Measurements from ENCODE around the gene BCL2L12.

The BCL2L12 gene

GRCh38 chr19:49636233-49636932, 29.4 kb upstream of the BCL2L12 start:
- ChIA-PET POLR2A (no interaction called here), CTCF (interaction anchor here (0.6 kb wide), 1 partner anchor 40 kb away, joined by 3 read pairs; no protein-coding TSS in a partner anchor)
- no peak for DNase-seq (ENCODE audit: extremely low spot score)

GRCh38 chr19:49637821-49638738, 27.7 kb upstream of the BCL2L12 start:
- no peak for DNase-seq (ENCODE audit: extremely low spot score)

More at GRCh38 chr19:49636233-49636932, 29.4 kb upstream of the BCL2L12 start:
- TF ChIP-seq HDGF (IDR thresholded peaks at IDR 0.05; ENCODE audit: borderline replicate concordance): no peak
- TF ChIP-seq ZNF384 (IDR thresholded peaks at IDR 0.05): no peak

GRCh38 chr19:49639401-49640112, 26.2 kb upstream of the BCL2L12 start:
- TF ChIP-seq TARDBP (IDR thresholded peaks at IDR 0.05) (no peak), L3MBTL2 (conservative IDR thresholded peaks at IDR 0.05) (no peak), NFRKB (IDR thresholded peaks at IDR 0.05) (no peak), PKNOX1 (IDR thresholded peaks at IDR 0.05) (no peak), FOXM1 (IDR thresholded peaks at IDR 0.05; ENCODE audit: borderline replicate concordance) (no peak), ELF4 (IDR thresholded peaks at IDR 0.05) (no peak), HDGF (IDR thresholded peaks at IDR 0.05; ENCODE audit: borderline replicate concordance) (no peak), BHLHE40 (IDR thresholded peaks at IDR 0.05; ENCODE audit: borderline replicate concordance) (no peak), ZNF384 (IDR thresholded peaks at IDR 0.05) (no peak), FOXA1 (IDR thresholded peaks at IDR 0.05) (no peak), ARNT (IDR thresholded peaks at IDR 0.05) (no peak), SUZ12 (IDR thresholded peaks at IDR 0.05) (no peak), CTBP1 (IDR thresholded peaks at IDR 0.05; ENCODE audit: borderline replicate concordance) (no peak), LEF1 (IDR thresholded peaks at IDR 0.05; ENCODE audit: borderline replicate concordance) (no peak), SP1 (IDR thresholded peaks at IDR 0.05) (no peak)
- ChIA-PET POLR2A (interaction anchor here (0.8 to 3.1 kb wide), 19 partner anchors 10 to 226 kb away, joined by 3 to 61 read pairs (median 5); partner anchors contain the start of genes BCL2L12, IRF3, NOSIP and PRMT1), CTCF (interaction anchor here (1.0 to 2.0 kb wide), 4 partner anchors 33 to 70 kb away, joined by 3 to 8 read pairs (median 6); partner anchors contain the start of gene PRMT1)
- DNase-seq (ENCODE audit: extremely low spot score): no peak

More at GRCh38 chr19:49637821-49638738, 27.7 kb upstream of the BCL2L12 start:
- TF ChIP-seq BHLHE40 (IDR thresholded peaks at IDR 0.05; ENCODE audit: borderline replicate concordance): no peak
- no peak for TF ChIP-seq SUZ12 (IDR thresholded peaks at IDR 0.05)
- TF ChIP-seq FOXM1 (IDR thresholded peaks at IDR 0.05; ENCODE audit: borderline replicate concordance): no peak
- TF ChIP-seq SP1 (IDR thresholded peaks at IDR 0.05): no peak
- TF ChIP-seq FOXA1 (IDR thresholded peaks at IDR 0.05): no peak
- TF ChIP-seq FOXK2 (IDR thresholded peaks at IDR 0.05): no peak
- POLR2A ChIA-PET: interaction anchor here (1.5 kb wide), 1 partner anchor 39 kb away, joined by 4 read pairs; the partner anchor contains the start of gene PRMT1
- CTCF ChIA-PET: interaction anchor here (0.7 kb wide), 1 partner anchor 34 kb away, joined by 3 read pairs; no protein-coding TSS in a partner anchor

GRCh38 chr19:49640113-49640898, 25.4 kb upstream of the BCL2L12 start, which contains the start of gene RRAS:
Gene RRAS, minus strand, starts transcription at chr19:49640143. Its CDS starts 45 bp downstream, at chr19:49640098.
- POLR2A ChIA-PET: interaction anchor here (0.6 to 3.1 kb wide), 29 partner anchors 9 to 504 kb away, joined by 3 to 61 read pairs (median 4); partner anchors contain the start of genes BCL2L12, IRF3, NOSIP and PRMT1
- peak; percentile 96 for DNase-seq (ENCODE audit: extremely low spot score)

GRCh38 chr19:49641688-49642491, 23.8 kb upstream of the BCL2L12 start, which contains the start of gene SCAF1:
Gene SCAF1, plus strand, starts transcription at chr19:49642209. Its CDS starts 2,818 bp downstream, at chr19:49645027.
- CTCF ChIA-PET: interaction anchor here (0.7 kb wide), 1 partner anchor 72 kb away, joined by 3 read pairs; no protein-coding TSS in a partner anchor
- DNase-seq (ENCODE audit: extremely low spot score): peak; percentile 93
- TF ChIP-seq FOXK2 (IDR thresholded peaks at IDR 0.05): no peak
- no peak for TF ChIP-seq ARNT (IDR thresholded peaks at IDR 0.05)
- TF ChIP-seq CTBP1 (IDR thresholded peaks at IDR 0.05; ENCODE audit: borderline replicate concordance): no peak
- TF ChIP-seq TARDBP (IDR thresholded peaks at IDR 0.05): peak; percentile 99
- TF ChIP-seq ELF4 (IDR thresholded peaks at IDR 0.05): peak; percentile 70
- POLR2A ChIA-PET: interaction anchor here (0.7 to 3.1 kb wide), 14 partner anchors 8 to 146 kb away, joined by 3 to 61 read pairs (median 8); partner anchors contain the start of genes BCL2L12, IRF3, NOSIP and PRR12

More at GRCh38 chr19:49640113-49640898, 25.4 kb upstream of the BCL2L12 start, which contains the start of gene RRAS:
- CTCF ChIA-PET: interaction anchor here (1.0 to 2.0 kb wide), 4 partner anchors 32 to 70 kb away, joined by 3 to 8 read pairs (median 6); partner anchors contain the start of gene PRMT1
- TF ChIP-seq CTBP1 (IDR thresholded peaks at IDR 0.05; ENCODE audit: borderline replicate concordance) (no peak), TARDBP (IDR thresholded peaks at IDR 0.05) (no peak), ELF4 (IDR thresholded peaks at IDR 0.05) (peak; percentile 37; the same call in 1 of the 2 replicates)
